ENCODE data around the gene L3MBTL2. TPM values are rescaled to one million over a fixed set of nuclear protein-coding genes. Genes with fewer than 3 reads are reported as not detected.

Gene L3MBTL2
- total RNA-seq, 4 donors from 2014 or later, result 15.0 to 41.3 (median 20.1) TPM

- no peak overlapping the region for H3K27ac ChIP-seq
- no peaks in the 10 kb centered on the region for H3K27me3 ChIP-seq
- no peak overlapping the region for H3K4me3 ChIP-seq
- no peak for DNase-seq
- peaks cover 0 to 10% (median 5%) of the 10 kb centered on the region in 4 donors for H3K4me1 ChIP-seq
- no peaks in the 10 kb centered on the region for H3K9me3 ChIP-seq
- peaks cover 0 to 48% (median 0%) of the 10 kb centered on the region in 3 donors for H3K36me3 ChIP-seq
- TF ChIP-seq, protein P1, sequence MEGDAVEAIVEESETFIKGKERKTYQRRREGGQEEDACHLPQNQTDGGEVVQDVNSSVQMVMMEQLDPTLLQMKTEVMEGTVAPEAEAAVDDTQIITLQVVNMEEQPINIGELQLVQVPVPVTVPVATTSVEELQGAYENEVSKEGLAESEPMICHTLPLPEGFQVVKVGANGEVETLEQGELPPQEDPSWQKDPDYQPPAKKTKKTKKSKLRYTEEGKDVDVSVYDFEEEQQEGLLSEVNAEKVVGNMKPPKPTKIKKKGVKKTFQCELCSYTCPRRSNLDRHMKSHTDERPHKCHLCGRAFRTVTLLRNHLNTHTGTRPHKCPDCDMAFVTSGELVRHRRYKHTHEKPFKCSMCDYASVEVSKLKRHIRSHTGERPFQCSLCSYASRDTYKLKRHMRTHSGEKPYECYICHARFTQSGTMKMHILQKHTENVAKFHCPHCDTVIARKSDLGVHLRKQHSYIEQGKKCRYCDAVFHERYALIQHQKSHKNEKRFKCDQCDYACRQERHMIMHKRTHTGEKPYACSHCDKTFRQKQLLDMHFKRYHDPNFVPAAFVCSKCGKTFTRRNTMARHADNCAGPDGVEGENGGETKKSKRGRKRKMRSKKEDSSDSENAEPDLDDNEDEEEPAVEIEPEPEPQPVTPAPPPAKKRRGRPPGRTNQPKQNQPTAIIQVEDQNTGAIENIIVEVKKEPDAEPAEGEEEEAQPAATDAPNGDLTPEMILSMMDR (IDR thresholded peaks at IDR 0.05), result no peak
- TF ChIP-seq POLR2A (IDR thresholded peaks at IDR 0.05), result no peak
Measured at GRCh38 chr22:41215409-41215808, 10.3 kb downstream of the L3MBTL2 start.

DNA sequence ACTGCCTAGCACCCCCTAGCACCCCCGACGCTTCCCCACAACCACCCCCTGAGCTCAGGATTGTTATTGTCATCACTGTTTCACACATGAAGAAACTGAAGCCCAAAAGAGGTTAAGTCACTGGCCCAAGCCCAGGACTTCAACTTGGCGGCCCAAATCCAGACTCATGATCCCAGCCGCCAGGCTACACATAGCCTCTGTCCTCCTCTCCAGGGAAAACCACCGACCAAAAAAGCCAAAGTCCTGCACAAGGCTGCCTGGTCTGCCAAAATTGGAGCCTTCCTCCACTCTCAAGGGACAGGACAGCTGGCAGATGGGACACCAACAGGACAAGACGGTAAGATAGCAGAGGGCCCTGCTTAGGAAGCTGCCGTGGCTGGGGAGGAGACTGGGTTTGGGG lies 10.8 kb downstream of the L3MBTL2 start:
- DNase-seq, result no peak
- H3K36me3 ChIP-seq, result peaks cover 0 to 48% (median 0%) of the 10 kb centered on the region in 3 donors

DNA sequence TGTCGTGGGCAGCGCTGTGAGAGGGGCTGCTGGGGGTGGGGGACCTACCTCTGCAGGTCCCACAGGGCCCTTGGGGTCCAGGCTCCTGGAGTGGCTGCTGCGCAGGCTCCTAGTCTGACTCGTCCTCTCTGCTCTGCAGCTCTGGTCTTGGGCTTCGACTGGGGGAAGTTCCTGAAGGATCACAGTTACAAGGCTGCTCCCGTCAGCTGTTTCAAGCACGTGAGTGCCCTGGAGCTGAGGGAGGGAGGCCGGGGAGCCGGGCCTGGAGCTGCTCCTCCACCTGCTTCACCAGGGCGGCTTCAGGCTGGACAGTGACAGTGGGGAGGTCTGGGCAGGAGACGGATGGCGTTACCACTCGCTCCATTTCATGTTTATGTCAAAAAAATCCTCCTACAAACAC lies 11.9 kb downstream of the L3MBTL2 start:
- H3K36me3 ChIP-seq, result peaks cover 0 to 55% (median 0%) of the 10 kb centered on the region in 3 donors
- no peak for TF ChIP-seq POLR2A (IDR thresholded peaks at IDR 0.05)
- TF ChIP-seq, protein P1 (IDR thresholded peaks at IDR 0.05), result no peak
- H3K27me3 ChIP-seq, result no peaks in the 10 kb centered on the region
- H3K27ac ChIP-seq, result peak overlapping the region; percentile 47 to 69 (median 62)
- H3K4me3 ChIP-seq, result no peak overlapping the region
- H3K9me3 ChIP-seq, result no peaks in the 10 kb centered on the region
- H3K4me1 ChIP-seq, result peaks cover 0 to 10% (median 5%) of the 10 kb centered on the region in 4 donors
- no peak for DNase-seq

More for the DNA sequence above, 10.8 kb downstream of the L3MBTL2 start:
- peaks cover 0 to 10% (median 5%) of the 10 kb centered on the region in 4 donors for H3K4me1 ChIP-seq
- H3K9me3 ChIP-seq, result no peaks in the 10 kb centered on the region
- TF ChIP-seq POLR2A (IDR thresholded peaks at IDR 0.05), result no peak
- TF ChIP-seq, protein P1 (IDR thresholded peaks at IDR 0.05), result no peak
- H3K27ac ChIP-seq, result no peak overlapping the region
- no peaks in the 10 kb centered on the region for H3K27me3 ChIP-seq
- H3K4me3 ChIP-seq, result no peak overlapping the region

DNA sequence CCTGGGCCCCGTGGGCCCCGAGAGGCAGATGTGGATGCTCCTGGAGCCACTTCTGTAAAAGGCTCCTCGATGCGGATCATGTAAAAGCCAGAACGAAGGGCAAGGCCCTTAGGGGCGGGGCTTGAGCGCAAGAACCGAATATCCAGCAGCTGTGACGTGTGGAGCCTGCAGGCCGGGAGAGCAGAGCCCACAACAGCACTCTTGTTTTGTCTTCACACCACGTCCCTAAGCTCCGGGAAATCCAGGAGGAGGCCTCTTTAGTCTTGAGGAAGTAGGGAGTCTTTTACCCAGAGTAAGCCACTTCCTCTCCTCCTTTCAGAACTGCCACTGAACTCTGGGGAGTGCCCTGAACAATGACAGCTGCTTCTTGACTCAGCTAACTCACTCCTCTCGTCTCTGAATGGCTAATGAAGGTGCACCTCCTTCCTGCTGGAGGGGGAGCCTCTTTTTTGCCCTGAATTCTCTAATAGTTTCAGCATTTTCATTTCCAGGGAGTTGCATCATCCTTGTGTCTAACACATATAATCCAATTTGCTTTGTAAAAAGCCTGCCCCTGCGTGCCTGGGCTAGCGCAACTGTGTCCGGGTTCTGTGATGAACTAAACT lies 12.5 kb downstream of the L3MBTL2 start:
- Histone ChIP-seq H3K27ac (peak overlapping the region; percentile 47 to 69 (median 62)), H3K36me3 (peaks cover 0 to 60% (median 0%) of the 10 kb centered on the region in 3 donors), H3K27me3 (no peaks in the 10 kb centered on the region), H3K9me3 (no peaks in the 10 kb centered on the region), H3K4me1 (peaks cover 0 to 10% (median 5%) of the 10 kb centered on the region in 4 donors), H3K4me3 (peak overlapping the region in 1 of 4 donors; percentile 15)
- DNase-seq, result peak in 2 of 3 donors; percentile 39 to 68
- no peak for TF ChIP-seq POLR2A (IDR thresholded peaks at IDR 0.05)
- TF ChIP-seq, protein P1 (IDR thresholded peaks at IDR 0.05), result no peak

- no peak for TF ChIP-seq POLR2A (IDR thresholded peaks at IDR 0.05)
- TF ChIP-seq, protein P1 (IDR thresholded peaks at IDR 0.05), result no peak
- H3K9me3 ChIP-seq, result no peaks in the 10 kb centered on the region
- no peak for DNase-seq
- peaks cover 0 to 88% (median 0%) of the 10 kb centered on the region in 3 donors for H3K36me3 ChIP-seq
- H3K27me3 ChIP-seq, result no peaks in the 10 kb centered on the region
- no peaks in the 10 kb centered on the region for H3K4me1 ChIP-seq
- no peak overlapping the region for H3K4me3 ChIP-seq
- no peak overlapping the region for H3K27ac ChIP-seq
Measured at GRCh38 chr22:41222846-41223507, 17.9 kb downstream of the L3MBTL2 start.
